H7 (cell line): ENCODE results near the gene SHISAL2A. TPM values are rescaled to one million over a fixed set of nuclear protein-coding genes. Genes with fewer than 3 reads are reported as not detected.

Experiments
- DNase-seq: peaks from one replicate; pipeline ENCODE4 v3.0.0; 2012
- H3K27me3 ChIP-seq: 2 replicates; pipeline ENCODE4 v1.6.0; 2011; ENCODE audit warnings: mild to moderate bottlenecking, low read length; ENCODE audit not compliant: control insufficient read depth, insufficient read depth
- H3K36me3 ChIP-seq: replicated peaks from 2 replicates; pipeline ENCODE4 v1.5.1; 2011; ENCODE audit warnings: low read length; ENCODE audit not compliant: control insufficient read depth, insufficient read depth
- H3K4me3 ChIP-seq: 2 replicates; pipeline ENCODE4 v1.5.1; 2011; ENCODE audit warnings: low read depth, mild to moderate bottlenecking, control low read depth, low read length, moderate library complexity; ENCODE audit not compliant: insufficient read depth
- total RNA-seq: library from RNA; depleted of rRNA; stranded (reverse); fragments of >200 nt; shearing (Covaris generic); gene quantifications from 2 replicates; pipeline ENCODE4 v1.2.3, GENCODE V29; 2014

Gene SHISAL2A
- total RNA-seq, 1 experiment from 2014 or later: 1.3 TPM

DNA sequence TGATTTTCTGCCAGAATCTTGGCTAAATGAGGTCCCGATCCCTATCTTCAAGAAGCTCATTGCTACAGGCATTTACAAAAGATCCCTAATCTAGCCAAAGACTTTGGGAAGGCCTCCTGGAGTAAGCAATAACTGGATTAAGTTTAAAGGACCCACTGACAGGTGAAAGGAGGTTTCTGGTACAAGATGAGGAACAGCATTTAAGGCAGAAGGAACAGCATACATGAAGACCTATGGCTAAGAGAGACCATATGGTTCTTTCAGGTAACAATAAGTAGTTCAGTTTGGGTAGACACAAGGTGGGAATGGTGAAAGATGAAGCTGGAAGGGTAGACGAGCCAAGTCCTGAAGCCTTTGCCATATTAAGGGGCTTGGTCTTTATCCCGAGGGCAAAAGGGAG lies 27.8 kb downstream of the SHISAL2A start:
- H3K27me3 ChIP-seq: no peaks in the 10 kb centered on the region
- H3K4me3 ChIP-seq: no peak overlapping the region
- H3K36me3 ChIP-seq: no peaks in the 10 kb centered on the region
- DNase-seq: no peak

DNA sequence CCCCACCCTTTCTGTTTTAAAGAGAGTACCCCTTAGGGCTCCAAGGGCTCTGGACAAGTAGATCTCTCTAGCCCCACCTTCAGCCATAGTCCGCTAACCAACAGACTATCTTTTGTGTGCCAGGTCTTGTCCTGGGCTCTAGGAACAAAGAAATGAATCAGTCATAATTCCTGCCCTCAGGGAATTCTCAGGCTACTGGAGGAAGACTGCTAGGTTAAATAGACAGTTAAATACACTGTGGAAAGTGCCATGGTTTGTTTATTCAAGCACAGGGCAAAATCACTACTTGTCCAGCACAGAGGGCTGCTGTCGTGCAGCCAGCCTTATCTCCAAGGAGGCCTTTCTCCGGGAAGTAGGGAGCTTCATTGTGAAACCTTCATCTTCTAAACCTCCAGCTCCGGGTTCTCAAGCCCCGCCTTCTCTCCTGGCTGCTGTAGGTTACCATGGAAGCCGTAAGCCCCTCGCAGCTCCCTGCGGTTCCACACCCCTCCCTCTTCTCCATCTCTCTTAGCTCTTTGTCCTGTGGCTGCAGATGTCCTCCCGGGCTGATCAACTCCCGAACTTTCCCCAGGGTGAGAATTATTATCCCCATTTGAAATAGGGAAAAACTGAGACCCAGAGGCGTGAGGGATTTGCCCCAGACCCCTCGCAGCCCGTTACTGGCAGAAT lies 29.8 kb downstream of the SHISAL2A start:
- Histone ChIP-seq H3K4me3 (no peak overlapping the region), H3K36me3 (no peaks in the 10 kb centered on the region), H3K27me3 (no peaks in the 10 kb centered on the region)
- DNase-seq: peak; percentile 89

DNA sequence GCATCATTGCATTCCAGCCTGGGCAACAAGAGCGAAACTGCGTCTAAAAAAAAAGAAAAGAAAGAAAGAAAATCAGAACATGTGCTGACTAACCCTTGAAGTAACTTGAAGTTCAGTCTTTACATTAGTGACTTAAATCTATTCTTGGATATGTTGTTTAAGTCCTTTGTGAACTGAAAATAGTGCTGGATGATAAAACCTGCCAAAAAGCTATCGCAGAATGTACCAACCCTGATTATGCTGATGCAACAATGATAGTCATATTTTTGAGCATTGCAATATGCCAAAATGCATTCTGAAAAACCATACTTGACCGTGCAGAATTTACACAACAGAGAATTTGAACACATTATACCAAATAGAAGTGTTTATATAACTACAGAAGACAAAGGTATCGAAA lies 30.7 kb downstream of the SHISAL2A start:
- no peak overlapping the region for H3K4me3 ChIP-seq

DNA sequence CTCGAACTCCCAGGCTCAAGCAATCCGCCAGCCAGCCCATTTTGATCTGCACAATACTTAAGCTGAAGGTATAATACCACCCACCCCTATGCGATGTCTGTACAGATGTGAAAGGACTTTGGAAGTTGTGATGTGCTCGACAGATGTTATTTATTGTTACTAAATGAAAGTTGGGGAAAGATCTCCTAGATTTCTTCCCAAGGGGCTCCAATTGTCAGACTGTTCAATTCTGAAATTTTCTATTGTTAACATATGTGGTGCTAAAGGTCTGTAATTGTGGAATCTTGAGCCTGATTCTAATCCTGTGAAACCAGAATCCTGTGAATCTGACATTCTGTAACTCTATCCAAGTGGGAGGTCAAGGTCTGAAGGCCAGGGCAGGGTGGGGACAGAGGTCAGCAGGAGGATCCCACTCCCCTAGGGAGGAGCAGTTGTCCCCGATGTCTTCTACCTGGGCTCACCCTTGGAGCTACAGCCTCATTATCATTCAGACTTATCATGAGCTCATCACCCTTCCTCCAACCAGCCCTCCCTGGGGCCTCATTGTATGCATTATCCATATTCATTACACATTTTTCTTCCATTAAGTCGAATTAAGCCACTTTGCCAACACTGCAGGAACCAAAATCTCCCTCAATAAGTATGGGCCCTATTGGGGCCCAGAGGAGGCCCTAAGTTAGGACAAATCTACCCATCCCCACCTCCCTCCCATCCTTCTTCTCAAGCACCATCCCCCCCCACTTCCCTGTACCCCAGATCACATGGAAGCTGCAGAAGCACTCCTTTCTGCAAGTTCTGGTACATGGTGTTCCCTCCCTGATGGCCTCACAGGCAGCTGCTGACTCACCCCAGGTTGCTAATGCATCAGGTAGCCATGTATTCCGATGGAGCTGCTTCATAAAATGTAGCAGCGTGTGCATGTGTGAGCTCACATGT lies 32.3 kb downstream of the SHISAL2A start:
- no peaks in the 10 kb centered on the region for H3K27me3 ChIP-seq
- H3K4me3 ChIP-seq: no peak overlapping the region
- no peak for DNase-seq
- no peaks in the 10 kb centered on the region for H3K36me3 ChIP-seq

More for the DNA sequence above, 30.7 kb downstream of the SHISAL2A start:
- Histone ChIP-seq H3K27me3 (no peaks in the 10 kb centered on the region), H3K36me3 (no peaks in the 10 kb centered on the region)
- DNase-seq: no peak

DNA sequence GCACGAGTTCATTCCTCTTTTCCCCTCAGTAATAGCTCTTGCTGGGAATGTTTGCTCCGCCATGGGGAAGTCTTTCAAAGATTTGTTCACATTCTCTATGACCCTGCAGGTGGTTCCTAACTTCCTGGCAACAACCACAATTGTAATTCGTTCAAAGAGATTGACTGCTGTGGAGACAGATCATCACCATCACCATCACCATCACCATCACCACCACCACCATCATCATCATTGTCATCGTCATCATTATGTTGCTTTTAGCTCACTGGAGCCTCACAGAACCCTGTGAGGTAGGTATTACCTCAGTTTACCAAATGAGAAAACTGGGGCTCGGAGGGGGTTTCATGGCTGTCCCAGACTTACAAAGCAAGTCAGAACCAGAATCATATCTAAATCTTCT lies 34.3 kb downstream of the SHISAL2A start:
- Histone ChIP-seq H3K4me3 (no peak overlapping the region), H3K36me3 (no peaks in the 10 kb centered on the region), H3K27me3 (no peaks in the 10 kb centered on the region)
- no peak for DNase-seq

DNA sequence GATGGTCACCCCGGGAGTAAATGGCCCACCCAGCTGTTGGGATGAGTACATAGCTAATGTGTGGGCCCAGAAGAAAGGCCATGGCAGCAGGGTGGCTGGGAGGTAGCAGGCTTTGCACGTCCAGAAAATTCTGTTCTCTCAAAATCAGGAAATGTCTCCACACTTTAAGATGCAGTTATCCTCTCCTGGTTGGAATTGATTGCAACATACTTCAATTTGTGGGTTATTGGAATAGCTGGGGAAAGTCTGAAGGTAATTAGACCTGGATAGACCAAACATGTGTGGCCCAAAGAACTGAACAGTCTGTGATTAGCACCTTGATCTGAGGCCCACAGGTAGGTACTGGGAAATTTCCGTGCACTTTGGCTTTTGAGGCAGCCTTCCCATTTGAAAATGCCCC lies 35.0 kb downstream of the SHISAL2A start:
- no peaks in the 10 kb centered on the region for H3K36me3 ChIP-seq
- no peaks in the 10 kb centered on the region for H3K27me3 ChIP-seq
- no peak for DNase-seq
- no peak overlapping the region for H3K4me3 ChIP-seq

DNA sequence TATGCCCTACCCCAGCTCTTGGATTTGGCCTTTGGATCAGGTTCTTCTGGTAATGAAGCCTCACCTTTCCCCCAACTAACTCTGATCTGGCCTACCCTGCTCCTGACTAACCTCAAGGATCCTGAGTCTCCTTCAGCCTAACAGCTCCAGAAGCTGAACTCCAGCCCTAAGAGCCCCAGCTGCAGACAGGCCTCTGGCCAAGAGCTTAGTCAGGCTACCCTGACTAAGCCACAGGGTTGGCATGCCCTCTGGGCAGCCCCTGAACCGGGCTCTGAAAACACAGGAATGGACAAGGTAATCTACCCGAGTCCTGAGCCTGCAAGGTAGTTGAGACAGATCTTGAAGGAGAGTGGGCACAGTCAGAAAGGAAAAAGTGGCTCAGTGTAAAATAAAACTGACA lies 35.7 kb downstream of the SHISAL2A start:
- Histone ChIP-seq H3K36me3 (no peaks in the 10 kb centered on the region), H3K4me3 (no peak overlapping the region), H3K27me3 (no peaks in the 10 kb centered on the region)
- DNase-seq: no peak

DNA sequence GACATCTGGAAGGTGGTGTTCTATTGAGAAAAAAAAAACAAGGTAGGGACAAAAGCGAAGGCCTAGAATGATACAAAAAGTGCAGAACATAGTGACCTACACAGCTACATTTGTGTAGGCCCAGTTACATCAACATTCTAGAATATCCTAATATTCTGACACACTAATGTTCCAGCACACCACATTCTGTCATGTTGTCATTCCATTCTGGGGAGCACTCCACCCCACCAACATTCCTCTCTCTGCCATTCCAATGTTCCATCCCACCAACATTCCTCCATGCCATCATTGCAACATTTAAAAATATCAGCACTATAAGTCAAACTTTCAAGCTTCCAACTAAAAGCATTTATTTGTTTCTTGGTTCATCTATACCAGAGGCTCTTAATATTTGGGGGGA lies 36.7 kb downstream of the SHISAL2A start:
- Histone ChIP-seq H3K27me3 (no peaks in the 10 kb centered on the region), H3K36me3 (no peaks in the 10 kb centered on the region), H3K4me3 (no peak overlapping the region)
- no peak for DNase-seq

DNA sequence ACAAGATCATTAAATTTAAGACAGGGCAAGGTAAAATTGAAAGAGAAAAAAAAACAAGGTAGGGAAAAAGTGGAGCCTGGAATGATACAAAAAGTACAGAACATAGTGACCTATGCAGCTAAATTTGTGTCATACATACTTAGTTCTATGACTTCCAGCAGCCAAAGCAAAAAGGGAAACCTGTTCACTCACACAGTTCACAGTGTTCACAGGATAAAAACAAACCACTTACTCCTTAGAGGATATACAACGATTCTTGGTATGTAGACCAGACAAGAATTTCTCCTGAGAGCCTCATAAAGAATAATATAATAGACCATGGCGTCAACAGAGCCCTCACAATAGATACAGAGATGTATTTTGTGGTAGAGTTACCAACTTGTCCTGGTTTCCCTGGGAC lies 37.6 kb downstream of the SHISAL2A start:
- Histone ChIP-seq H3K36me3 (no peaks in the 10 kb centered on the region), H3K27me3 (no peaks in the 10 kb centered on the region), H3K4me3 (no peak overlapping the region)
- DNase-seq: no peak

DNA sequence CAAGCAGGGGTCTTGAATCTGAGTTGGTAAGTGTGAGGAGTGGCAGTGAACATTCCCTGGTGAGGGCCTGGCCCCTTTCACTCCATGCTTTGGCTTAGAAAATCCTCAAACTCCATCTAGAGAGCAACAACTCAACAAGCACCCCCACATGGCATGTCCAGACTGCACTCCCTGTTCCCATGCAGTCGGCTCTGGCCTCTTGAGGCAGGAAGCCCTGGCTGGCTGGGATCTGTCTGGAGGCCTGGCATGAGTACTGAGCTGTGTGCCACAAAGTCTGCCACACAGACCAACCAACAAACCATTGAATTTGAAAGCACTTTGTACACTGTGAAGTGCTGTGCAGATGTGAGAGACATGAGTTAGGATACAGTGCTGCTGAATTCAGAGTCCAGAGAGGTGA lies 40.0 kb downstream of the SHISAL2A start:
- H3K27me3 ChIP-seq: no peaks in the 10 kb centered on the region
- no peaks in the 10 kb centered on the region for H3K36me3 ChIP-seq
- DNase-seq: no peak
- no peak overlapping the region for H3K4me3 ChIP-seq

DNA sequence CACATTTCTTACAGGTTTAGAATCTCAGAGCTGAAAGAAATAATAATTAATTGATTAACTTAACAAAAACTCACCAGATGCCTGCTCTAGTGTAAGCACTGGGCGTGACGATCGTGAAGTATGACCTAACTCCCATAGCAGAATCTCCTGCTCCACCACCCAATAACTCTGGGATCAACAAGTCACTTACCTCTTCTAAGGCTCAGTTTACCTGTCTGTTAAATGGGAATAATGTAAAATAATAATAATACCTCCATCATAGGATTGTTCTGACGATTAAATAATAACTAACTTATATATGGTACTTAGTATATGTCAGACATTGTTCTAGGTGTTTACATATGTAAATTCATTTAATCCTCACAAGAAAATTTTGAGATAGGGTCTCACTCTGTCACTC lies 40.5 kb downstream of the SHISAL2A start:
- H3K27me3 ChIP-seq: no peaks in the 10 kb centered on the region
- H3K4me3 ChIP-seq: no peak overlapping the region
- no peak for DNase-seq
- no peaks in the 10 kb centered on the region for H3K36me3 ChIP-seq

DNA sequence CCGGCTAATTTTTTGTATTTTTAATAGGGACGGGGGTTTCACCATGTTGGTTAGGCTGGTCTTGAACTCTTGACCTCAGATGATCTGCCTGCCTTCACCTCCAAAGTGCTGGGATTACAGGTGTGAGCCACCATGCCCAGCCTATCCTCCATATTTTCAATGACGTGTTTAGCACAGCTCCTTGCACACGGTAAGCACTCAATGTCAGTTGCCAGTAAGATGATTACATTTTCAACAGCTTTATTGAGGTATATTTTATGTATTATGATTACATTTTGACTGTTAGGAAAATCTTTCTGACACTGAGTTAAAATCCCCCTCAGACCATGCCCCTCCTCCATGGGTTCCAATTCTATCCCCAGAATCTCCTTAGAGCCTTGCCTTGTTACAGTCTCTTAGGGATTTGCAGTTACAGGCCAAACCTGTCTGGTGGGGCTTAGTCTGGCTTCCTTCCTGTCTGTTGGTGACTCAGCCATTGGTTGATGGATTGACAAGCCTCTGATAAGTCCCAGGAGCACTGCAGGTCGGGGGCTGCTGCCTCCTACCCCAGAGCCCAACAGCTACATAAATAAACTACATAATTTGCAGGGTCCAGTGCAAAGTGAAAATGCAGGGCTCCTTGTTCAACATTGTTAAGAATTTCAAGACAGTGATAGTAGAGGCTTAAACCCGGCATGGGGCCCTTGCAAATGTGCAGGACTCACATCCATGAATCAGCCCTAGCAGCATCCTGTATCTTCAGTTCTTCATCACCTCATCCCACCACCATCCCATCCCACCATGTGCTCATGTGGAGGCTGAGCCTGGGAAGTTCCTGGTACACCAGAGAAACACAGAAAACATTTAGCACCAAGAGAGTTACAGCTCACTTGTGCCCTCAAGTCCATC lies 41.8 kb downstream of the SHISAL2A start:
- Histone ChIP-seq H3K36me3 (no peaks in the 10 kb centered on the region), H3K27me3 (no peaks in the 10 kb centered on the region), H3K4me3 (no peak overlapping the region)
- no peak for DNase-seq

DNA sequence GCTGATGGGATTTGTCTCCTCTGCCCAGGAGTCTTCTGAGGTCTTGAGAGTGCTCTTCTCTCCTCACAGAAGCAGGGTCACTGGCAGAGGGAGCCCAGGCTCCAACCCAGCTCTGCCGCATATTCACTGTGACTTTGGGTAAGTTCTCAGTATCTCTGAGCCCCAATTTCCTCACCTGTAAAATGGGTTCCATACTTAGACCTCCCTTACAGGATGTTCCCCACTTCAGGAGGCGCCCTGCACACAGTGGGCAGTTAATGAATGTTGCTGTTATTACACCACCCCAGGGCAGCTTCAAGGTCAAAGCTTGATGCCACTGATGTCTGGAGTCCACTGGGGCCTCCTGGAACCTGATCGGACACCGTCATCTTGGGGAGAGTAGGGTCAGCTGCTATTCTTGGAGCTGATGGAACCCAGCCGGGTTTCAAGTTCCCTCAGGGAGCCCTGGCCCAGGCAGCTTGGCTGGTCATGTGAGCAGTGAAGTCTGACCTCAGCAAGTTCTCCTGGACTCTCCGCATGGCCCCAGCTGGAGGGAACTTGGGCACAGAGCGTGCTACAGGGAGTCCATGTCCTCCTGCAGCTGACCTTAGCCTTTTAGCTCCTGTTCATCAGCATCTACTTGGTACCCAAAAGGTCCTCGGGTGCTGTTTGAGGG lies 43.4 kb downstream of the SHISAL2A start:
- Histone ChIP-seq H3K27me3 (no peaks in the 10 kb centered on the region), H3K36me3 (no peaks in the 10 kb centered on the region), H3K4me3 (no peak overlapping the region)
- no peak for DNase-seq
